IMR-90 (cell line): Measurements from ENCODE around the gene MIA2. TPM values are rescaled to one million over a fixed set of nuclear protein-coding genes. Genes with fewer than 3 reads are reported as not detected.

Experiments used
- ATAC-seq: fragments of 200-7000 bp; cut with Tn5 transposase; 2 replicates; pipeline ENCODE4 v1.9.1; 2020; ENCODE audit warnings: low read depth, mild to moderate bottlenecking, moderate library complexity
- BruUV-seq: library from RNA; stranded (reverse); fragments of 400-500 nt; replicated peaks from 2 replicates; lab custom pipeline; 2021; lab: Mats Ljungman, UMichigan
- CTCF ChIA-PET: fragments of 300-600 bp; formaldehyde crosslinking; extraction: SDS; loops from one replicate; lab custom pipeline; 2021; ENCODE audit warnings: antibody characterized with exemption; lab: Yijun Ruan, JAX
- POLR2A ChIA-PET: fragments of 300-600 bp; sonication (Branson Sonifier 250); formaldehyde crosslinking; loops from one replicate; lab custom pipeline; 2022; ENCODE audit warnings: antibody characterized with exemption; ENCODE audit not compliant: unreplicated experiment; lab: Charles Lee
- DNase-seq: peaks from one replicate; pipeline ENCODE4 v3.0.0; 2013
- H2AFZ ChIP-seq: replicated peaks from 2 replicates; pipeline ENCODE3; 2013; ENCODE audit warnings: low read length, mild to moderate bottlenecking; ENCODE audit not compliant: poor library complexity
- H2AK5ac ChIP-seq: 2 replicates; pipeline ENCODE4 v1.6.1; 2013; ENCODE audit warnings: low read depth, low read length, inconsistent platforms
- H2AK9ac ChIP-seq: replicated peaks from 2 replicates; pipeline ENCODE3; 2013; ENCODE audit warnings: mild to moderate bottlenecking, low read depth, low read length, moderate library complexity; ENCODE audit not compliant: poor library complexity
- H2BK120ac ChIP-seq: 2 replicates; pipeline ENCODE4 v1.6.1; 2013; ENCODE audit warnings: low read depth, low read length, inconsistent platforms
- H2BK15ac ChIP-seq: 3 replicates; pipeline ENCODE4 v1.6.1; 2013; ENCODE audit warnings: low read depth, low read length, inconsistent platforms
- H2BK20ac ChIP-seq: 2 replicates; pipeline ENCODE4 v1.6.1; 2013; ENCODE audit warnings: low read depth, mild to moderate bottlenecking, inconsistent platforms, low read length, moderate library complexity
- H2BK5ac ChIP-seq: 2 replicates; pipeline ENCODE4 v1.6.1; 2013; ENCODE audit warnings: mild to moderate bottlenecking, low read depth, low read length, inconsistent platforms; ENCODE audit not compliant: poor library complexity, severe bottlenecking
- H3K14ac ChIP-seq: replicated peaks from 2 replicates; pipeline ENCODE4 v1.6.1; 2013; ENCODE audit warnings: low read depth, low read length, inconsistent platforms
- H3K18ac ChIP-seq: 2 replicates; pipeline ENCODE4 v1.6.1; 2013; ENCODE audit warnings: low read depth, low read length, control low read depth
- H3K23ac ChIP-seq: 2 replicates; pipeline ENCODE4 v1.6.1; 2013; ENCODE audit warnings: low read depth, low read length, inconsistent platforms
- H3K27ac ChIP-seq: 2 replicates; pipeline ENCODE4 v1.5.1; 2013; ENCODE audit warnings: mild to moderate bottlenecking, control low read depth, low read length; ENCODE audit not compliant: insufficient read depth
- H3K27me3 ChIP-seq: 2 replicates; pipeline ENCODE4 v1.6.1; 2013; ENCODE audit warnings: low read length; ENCODE audit not compliant: control insufficient read depth, insufficient read depth
- H3K36me3 ChIP-seq: 2 replicates; pipeline ENCODE4 v1.6.1; 2013; ENCODE audit warnings: low read length, mixed read lengths; ENCODE audit not compliant: control insufficient read depth, insufficient read depth
- H3K4ac ChIP-seq: 2 replicates; pipeline ENCODE4 v1.6.1; 2013; ENCODE audit warnings: low read depth, low read length, inconsistent platforms
- H3K4me1 ChIP-seq: 2 replicates; pipeline ENCODE4 v1.6.1; 2013; ENCODE audit warnings: low read length, mixed read lengths; ENCODE audit not compliant: control insufficient read depth, insufficient read depth
- H3K4me2 ChIP-seq: 2 replicates; pipeline ENCODE4 v1.6.1; 2013; ENCODE audit warnings: low read depth, mild to moderate bottlenecking, control low read depth, low read length, moderate library complexity
- H3K4me3 ChIP-seq: 2 replicates; pipeline ENCODE4 v1.5.1; 2013; ENCODE audit warnings: low read depth, mild to moderate bottlenecking, control low read depth, low read length, moderate library complexity; ENCODE audit not compliant: insufficient read depth
- H3K56ac ChIP-seq: 2 replicates; pipeline ENCODE4 v1.6.1; 2013; ENCODE audit warnings: low read length, inconsistent platforms; ENCODE audit not compliant: insufficient read depth; ENCODE audit errors: extremely low read depth
- H3K79me1 ChIP-seq, 2 experiments: 2 replicates each; pipeline ENCODE4 v1.6.1; 2013; ENCODE audit warnings: low read length in 2 of 2, inconsistent platforms in 1 of 2, low read depth in 1 of 2
- H3K9ac ChIP-seq: 2 replicates; pipeline ENCODE4 v1.6.1; 2013; ENCODE audit warnings: low read depth, low read length, control low read depth
- H3K9me1 ChIP-seq: 2 replicates; pipeline ENCODE4 v1.6.1; 2013; ENCODE audit warnings: low read length, inconsistent platforms; ENCODE audit not compliant: insufficient read depth
- H3K9me3 ChIP-seq: 2 replicates; pipeline ENCODE4 v1.6.1; 2013; ENCODE audit warnings: low read length; ENCODE audit not compliant: control insufficient read depth, insufficient read depth
- H4K20me1 ChIP-seq: 2 replicates; pipeline ENCODE4 v1.6.1; 2013; ENCODE audit warnings: low read length, inconsistent platforms; ENCODE audit not compliant: insufficient read depth
- H4K5ac ChIP-seq: 2 replicates; pipeline ENCODE4 v1.6.1; 2013; ENCODE audit warnings: mild to moderate bottlenecking, low read depth, low read length, control low read depth
- H4K8ac ChIP-seq, 2 experiments: 2 replicates each; pipeline ENCODE4 v1.6.1; 2013; ENCODE audit warnings: low read depth in 2 of 2, low read length in 2 of 2, control low read depth in 1 of 2, inconsistent platforms in 1 of 2
- H4K91ac ChIP-seq: 2 replicates; pipeline ENCODE4 v1.6.1; 2013; ENCODE audit warnings: low read depth, low read length, inconsistent platforms; ENCODE audit not compliant: insufficient read depth
- BHLHE40 ChIP-seq: fragments of 150-350 bp; IDR thresholded peaks from 2 replicates; pipeline ENCODE4 v1.6.1; 2016; ENCODE audit warnings: mild to moderate bottlenecking, low read depth, low read length
- CEBPB ChIP-seq: IDR thresholded peaks from 2 replicates; pipeline ENCODE4 v1.6.1; 2012; ENCODE audit warnings: low read depth, low read length, improper control_type of control experiment
- CHD1 ChIP-seq: IDR thresholded peaks from 2 replicates; pipeline ENCODE4 v1.6.1; 2012; ENCODE audit warnings: low read depth, low read length, improper control_type of control experiment
- FOS ChIP-seq: fragments of 150-350 bp; IDR thresholded peaks from 2 replicates; pipeline ENCODE4 v1.6.1; 2016; ENCODE audit warnings: low read depth, low read length
- MAFK ChIP-seq: IDR thresholded peaks from 2 replicates; pipeline ENCODE4 v1.6.1; 2012; ENCODE audit warnings: low read depth, low read length, improper control_type of control experiment
- MAZ ChIP-seq: IDR thresholded peaks from 2 replicates; pipeline ENCODE4 v1.6.1; 2012; ENCODE audit warnings: low read depth, mild to moderate bottlenecking, low read length, improper control_type of control experiment, moderate library complexity, borderline replicate concordance
- MXI1 ChIP-seq: IDR thresholded peaks from 2 replicates; pipeline ENCODE4 v1.6.1; 2012; ENCODE audit warnings: low read depth, mild to moderate bottlenecking, low read length, moderate library complexity, borderline replicate concordance
- NFE2L2 ChIP-seq: fragments of 150-350 bp; IDR thresholded peaks from 2 replicates; pipeline ENCODE4 v1.6.1; 2016; ENCODE audit warnings: low read depth, mild to moderate bottlenecking, low read length
- POLR2A ChIP-seq: IDR thresholded peaks from 2 replicates; pipeline ENCODE4 v1.6.1; 2012; ENCODE audit warnings: mild to moderate bottlenecking, low read depth, low read length
- RAD21 ChIP-seq: IDR thresholded peaks from 2 replicates; pipeline ENCODE4 v1.6.1; 2012; ENCODE audit warnings: low read length, improper control_type of control experiment
- RCOR1 ChIP-seq: IDR thresholded peaks from 2 replicates; pipeline ENCODE4 v1.6.1; 2012; ENCODE audit warnings: mild to moderate bottlenecking, low read length, improper control_type of control experiment; ENCODE audit not compliant: insufficient replicate concordance
- RFX5 ChIP-seq: IDR thresholded peaks from 2 replicates; pipeline ENCODE4 v1.8.0; 2012; ENCODE audit warnings: low read depth, mild to moderate bottlenecking, low read length, moderate library complexity
- SMC3 ChIP-seq: fragments of 150-350 bp; IDR thresholded peaks from 2 replicates; pipeline ENCODE4 v1.6.1; 2016; ENCODE audit warnings: low read depth, mild to moderate bottlenecking, antibody characterized with exemption, low read length, moderate library complexity
- WGBS, 2 experiments: methylation state at CpG; one replicate each; pipeline versions ENCODE4 v1.1.5 to v1.1.7; 2013; ENCODE audit warnings: missing lambda C conversion rate in 2 of 2; ENCODE audit not compliant: insufficient read length in 1 of 2; ENCODE audit errors: extremely low coverage in 2 of 2; 5-methylcytosine and 5-hydroxymethylcytosine counted together
- dilution Hi-C: fragments of 300-500 bp; cut with HindIII; formaldehyde crosslinking; loops from one replicate; pipeline ENCODE4 v1.14.3; 2018; ENCODE audit warnings: low sequenced_read_pairs; ENCODE audit not compliant: unreplicated experiment
- in situ Hi-C: fragments of 300-500 bp; cut with MboI; formaldehyde crosslinking; loops from 3 replicates; pipeline ENCODE4 v1.14.3; 2019; ENCODE audit warnings: low sequenced_read_pairs, inconsistent platforms, mixed read lengths
- intact Hi-C: fragments of 100-400 bp; cut with micrococcal nuclease; formaldehyde crosslinking; loops from 2 replicates; pipeline ENCODE4 v1.10.0; 2022
- polyA plus RNA-seq, 3 experiments: library from polyadenylated mRNA; depleted of rRNA; stranded (reverse); fragments of >200 nt; gene quantifications; 2 replicates each; pipeline ENCODE4 v1.2.3, GENCODE V29; 2012; ENCODE audit warnings: low replicate concordance in 1 of 3
- total RNA-seq: library from RNA; depleted of rRNA; stranded (reverse); fragments of >200 nt; gene quantifications from 2 replicates; pipeline ENCODE4 v1.2.3, GENCODE V29; 2012
- TF ChIP-seq, protein P1 (sequence below): fragments of 150-350 bp; IDR thresholded peaks from 2 replicates; pipeline ENCODE4 v1.6.1; 2017; ENCODE audit warnings: mild to moderate bottlenecking, antibody characterized with exemption, low read length, low read depth
- TF ChIP-seq, protein P2 (sequence below): fragments of 150-350 bp; IDR thresholded peaks from 2 replicates; pipeline ENCODE4 v1.6.1; 2016; ENCODE audit warnings: low read depth, mild to moderate bottlenecking, low read length, moderate library complexity, borderline replicate concordance
- TF ChIP-seq, protein P3 (sequence below): conservative IDR thresholded peaks from 2 replicates; pipeline ENCODE4 v1.5.1; 2012; ENCODE audit warnings: mild to moderate bottlenecking, low read depth, low read length, improper control_type of control experiment

MIA2 gene
- total and polyA plus RNA-seq, 2 of the 4 experiments (the other 2 are of a cell fraction): 3.9 to 6.8 TPM

DNA sequence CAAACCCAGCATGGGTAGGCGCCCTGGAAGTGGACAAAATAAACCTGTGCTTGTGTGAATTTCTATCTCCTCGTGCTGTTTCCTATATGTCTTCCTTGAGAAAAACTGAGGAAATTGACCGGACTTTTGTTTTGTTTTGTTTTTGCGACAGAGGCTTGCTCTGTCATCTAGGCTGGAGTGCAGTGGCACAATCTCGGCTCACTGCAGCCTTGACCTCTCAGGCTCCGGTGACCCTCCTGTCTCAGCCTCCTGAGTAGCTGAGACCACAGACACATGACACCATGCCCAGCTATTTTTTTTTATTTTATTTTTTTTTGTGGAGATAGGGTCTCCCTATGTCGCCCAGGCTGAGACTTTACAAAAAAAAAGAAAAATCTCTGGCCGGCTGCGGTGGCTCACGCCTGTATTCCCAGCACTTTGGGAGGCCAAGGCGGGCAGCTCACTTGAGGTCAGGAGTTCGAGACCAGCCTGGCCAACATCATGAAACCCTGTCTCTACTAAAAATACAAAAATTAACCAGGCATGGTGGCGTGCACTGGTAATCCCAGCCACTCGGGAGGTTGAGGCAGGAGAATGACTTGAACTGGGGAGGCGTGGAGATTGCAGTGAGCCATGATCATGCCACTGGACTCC is 22.5 kb upstream of the MIA2 start:
- POLR2A ChIA-PET: no interaction called here
- intact Hi-C loops: no loop called here
- no TSS peak for BruUV-seq

More for the DNA sequence above, 22.5 kb upstream of the MIA2 start:
- Histone ChIP-seq H2BK15ac (no peak overlapping the region), H3K23ac (no peak overlapping the region), H4K8ac (no peak overlapping the region), H3K4me3 (no peak overlapping the region), H2AFZ (no peak overlapping the region), H3K18ac (no peak overlapping the region), H3K27me3 (no peaks in the 10 kb centered on the region; the same call in 1 of the 2 replicates), H3K4me1 (no peaks in the 10 kb centered on the region), H4K5ac (no peak overlapping the region), H3K4ac (no peak overlapping the region), H3K14ac (no peak overlapping the region), H3K9ac (no peak overlapping the region), H3K79me1 (no peaks in the 10 kb centered on the region), H2BK5ac (no peak overlapping the region), H2AK5ac (no peak overlapping the region), H3K9me3 (no peaks in the 10 kb centered on the region), H4K20me1 (no peaks in the 10 kb centered on the region), H3K4me2 (no peak overlapping the region), H3K27ac (no peak overlapping the region), H2AK9ac (no peak overlapping the region), H3K9me1 (no peaks in the 10 kb centered on the region), H3K56ac (no peak overlapping the region), H3K36me3 (no peaks in the 10 kb centered on the region), H4K91ac (no peak overlapping the region), H2BK120ac (no peak overlapping the region), H2BK20ac (no peak overlapping the region)
- ATAC-seq: no peak
- WGBS, 2 experiments: no CpG with 5 or more reads among the region's 15 CpGs
- in situ Hi-C loops: no loop called here
- TF ChIP-seq MAFK (no peak), RCOR1 (no peak), SMC3 (no peak), POLR2A (no peak), MXI1 (no peak), CHD1 (no peak), FOS (no peak), BHLHE40 (no peak), RFX5 (no peak), RAD21 (no peak), NFE2L2 (no peak), MAZ (no peak), CEBPB (no peak)
- TF ChIP-seq, protein P1, sequence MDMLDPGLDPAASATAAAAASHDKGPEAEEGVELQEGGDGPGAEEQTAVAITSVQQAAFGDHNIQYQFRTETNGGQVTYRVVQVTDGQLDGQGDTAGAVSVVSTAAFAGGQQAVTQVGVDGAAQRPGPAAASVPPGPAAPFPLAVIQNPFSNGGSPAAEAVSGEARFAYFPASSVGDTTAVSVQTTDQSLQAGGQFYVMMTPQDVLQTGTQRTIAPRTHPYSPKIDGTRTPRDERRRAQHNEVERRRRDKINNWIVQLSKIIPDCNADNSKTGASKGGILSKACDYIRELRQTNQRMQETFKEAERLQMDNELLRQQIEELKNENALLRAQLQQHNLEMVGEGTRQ: no peak
- TF ChIP-seq, protein P2, sequence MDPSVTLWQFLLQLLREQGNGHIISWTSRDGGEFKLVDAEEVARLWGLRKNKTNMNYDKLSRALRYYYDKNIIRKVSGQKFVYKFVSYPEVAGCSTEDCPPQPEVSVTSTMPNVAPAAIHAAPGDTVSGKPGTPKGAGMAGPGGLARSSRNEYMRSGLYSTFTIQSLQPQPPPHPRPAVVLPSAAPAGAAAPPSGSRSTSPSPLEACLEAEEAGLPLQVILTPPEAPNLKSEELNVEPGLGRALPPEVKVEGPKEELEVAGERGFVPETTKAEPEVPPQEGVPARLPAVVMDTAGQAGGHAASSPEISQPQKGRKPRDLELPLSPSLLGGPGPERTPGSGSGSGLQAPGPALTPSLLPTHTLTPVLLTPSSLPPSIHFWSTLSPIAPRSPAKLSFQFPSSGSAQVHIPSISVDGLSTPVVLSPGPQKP: no peak
- TF ChIP-seq, protein P3, sequence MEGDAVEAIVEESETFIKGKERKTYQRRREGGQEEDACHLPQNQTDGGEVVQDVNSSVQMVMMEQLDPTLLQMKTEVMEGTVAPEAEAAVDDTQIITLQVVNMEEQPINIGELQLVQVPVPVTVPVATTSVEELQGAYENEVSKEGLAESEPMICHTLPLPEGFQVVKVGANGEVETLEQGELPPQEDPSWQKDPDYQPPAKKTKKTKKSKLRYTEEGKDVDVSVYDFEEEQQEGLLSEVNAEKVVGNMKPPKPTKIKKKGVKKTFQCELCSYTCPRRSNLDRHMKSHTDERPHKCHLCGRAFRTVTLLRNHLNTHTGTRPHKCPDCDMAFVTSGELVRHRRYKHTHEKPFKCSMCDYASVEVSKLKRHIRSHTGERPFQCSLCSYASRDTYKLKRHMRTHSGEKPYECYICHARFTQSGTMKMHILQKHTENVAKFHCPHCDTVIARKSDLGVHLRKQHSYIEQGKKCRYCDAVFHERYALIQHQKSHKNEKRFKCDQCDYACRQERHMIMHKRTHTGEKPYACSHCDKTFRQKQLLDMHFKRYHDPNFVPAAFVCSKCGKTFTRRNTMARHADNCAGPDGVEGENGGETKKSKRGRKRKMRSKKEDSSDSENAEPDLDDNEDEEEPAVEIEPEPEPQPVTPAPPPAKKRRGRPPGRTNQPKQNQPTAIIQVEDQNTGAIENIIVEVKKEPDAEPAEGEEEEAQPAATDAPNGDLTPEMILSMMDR: no peak
- no peak for DNase-seq
- CTCF ChIA-PET: no interaction called here
- dilution Hi-C loops: no loop called here
